GM12874 (cell line): ENCODE measurements around the gene NELFA.

Experiments
- TF ChIP-seq, protein P1 (sequence below): IDR thresholded peaks from 2 replicates; pipeline ENCODE4 v1.5.1; 2011; ENCODE audit warnings: low read depth, mild to moderate bottlenecking, control low read depth, low read length, moderate library complexity; ENCODE audit not compliant: insufficient read depth

Gene NELFA

DNA sequence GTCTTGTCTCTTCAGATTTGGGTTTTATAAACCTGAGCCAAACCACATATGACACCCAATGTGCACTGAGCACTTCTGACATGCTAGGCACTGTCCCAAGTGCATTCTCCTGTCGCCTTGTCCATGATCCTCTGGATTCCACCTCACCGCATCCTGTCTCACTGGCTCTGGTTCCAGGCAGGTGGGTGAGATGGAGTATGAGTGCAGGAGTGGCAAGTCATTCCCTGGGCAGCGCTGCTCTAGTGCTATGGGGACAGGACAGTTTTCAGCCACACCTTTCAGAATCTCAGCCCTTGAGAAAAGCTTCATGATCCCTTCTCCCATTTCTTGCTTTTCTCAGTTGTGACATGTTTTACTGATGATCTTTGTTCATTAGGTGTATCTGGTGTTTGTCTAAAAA is 71.2 kb downstream of the NELFA start:
- TF ChIP-seq, protein P1, sequence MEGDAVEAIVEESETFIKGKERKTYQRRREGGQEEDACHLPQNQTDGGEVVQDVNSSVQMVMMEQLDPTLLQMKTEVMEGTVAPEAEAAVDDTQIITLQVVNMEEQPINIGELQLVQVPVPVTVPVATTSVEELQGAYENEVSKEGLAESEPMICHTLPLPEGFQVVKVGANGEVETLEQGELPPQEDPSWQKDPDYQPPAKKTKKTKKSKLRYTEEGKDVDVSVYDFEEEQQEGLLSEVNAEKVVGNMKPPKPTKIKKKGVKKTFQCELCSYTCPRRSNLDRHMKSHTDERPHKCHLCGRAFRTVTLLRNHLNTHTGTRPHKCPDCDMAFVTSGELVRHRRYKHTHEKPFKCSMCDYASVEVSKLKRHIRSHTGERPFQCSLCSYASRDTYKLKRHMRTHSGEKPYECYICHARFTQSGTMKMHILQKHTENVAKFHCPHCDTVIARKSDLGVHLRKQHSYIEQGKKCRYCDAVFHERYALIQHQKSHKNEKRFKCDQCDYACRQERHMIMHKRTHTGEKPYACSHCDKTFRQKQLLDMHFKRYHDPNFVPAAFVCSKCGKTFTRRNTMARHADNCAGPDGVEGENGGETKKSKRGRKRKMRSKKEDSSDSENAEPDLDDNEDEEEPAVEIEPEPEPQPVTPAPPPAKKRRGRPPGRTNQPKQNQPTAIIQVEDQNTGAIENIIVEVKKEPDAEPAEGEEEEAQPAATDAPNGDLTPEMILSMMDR = no peak

DNA sequence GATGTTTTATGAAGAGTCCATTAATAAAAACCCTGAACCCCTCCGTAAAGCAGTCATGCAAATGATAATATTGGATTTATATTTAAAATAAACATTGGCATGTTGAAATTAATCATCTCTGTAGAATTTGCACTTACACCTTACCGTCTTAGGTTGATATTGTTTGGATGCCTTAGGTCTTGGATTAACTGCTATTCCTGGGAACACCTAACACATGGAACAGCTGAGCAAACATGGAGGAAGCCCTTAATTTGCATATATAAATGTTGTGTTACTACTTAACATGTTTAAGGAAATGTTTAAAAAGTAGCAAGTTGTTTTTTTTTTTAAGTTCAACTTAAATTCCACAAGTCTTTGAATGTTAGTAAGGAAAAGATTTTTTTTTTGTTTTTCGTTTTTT is 75.1 kb downstream of the NELFA start:
- TF ChIP-seq, protein P1 = no peak

DNA sequence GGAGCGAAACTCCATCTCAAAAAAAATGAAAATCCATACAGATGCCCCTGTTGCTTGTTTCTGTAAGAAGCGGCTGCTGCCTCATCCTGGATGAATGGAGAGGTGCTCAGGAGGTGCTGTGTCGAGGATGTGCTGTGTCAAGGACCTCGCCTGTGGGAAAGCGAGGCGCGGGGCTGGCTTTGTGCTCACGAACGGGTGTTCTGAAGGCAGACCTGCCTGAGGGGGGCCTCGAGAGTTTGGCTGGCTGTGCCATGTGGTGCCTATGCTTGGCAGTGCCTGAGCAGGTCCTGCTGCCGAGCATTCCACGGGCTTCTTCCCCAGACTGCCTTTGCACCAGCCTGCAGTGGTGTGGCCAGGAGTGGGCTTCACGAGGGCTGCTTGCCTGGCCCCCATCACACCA is 76.0 kb downstream of the NELFA start:
- TF ChIP-seq, protein P1 = no peak
